ENCODE data around the gene TMC6. TPM values are rescaled to one million over a fixed set of nuclear protein-coding genes. Genes with fewer than 3 reads are reported as not detected.
A peak's percentile ranks its signal among the peaks of the same experiment; 100 is the strongest.

The TMC6 gene
- total RNA-seq, 1 donor from 2014 or later, result 86.4 TPM

GRCh38 chr17:78138204-78139060, 9.9 kb upstream of the TMC6 start:
- Mint-ChIP-seq H3K9me3 (no peaks in the 10 kb centered on the region), H3K27ac (no peak overlapping the region), H3K4me3 (no peak overlapping the region), H3K27me3 (ENCODE audit: low read depth) (no peaks in the 10 kb centered on the region), H3K36me3 (no peaks in the 10 kb centered on the region), H3K4me1 (peaks cover 13% of the 10 kb centered on the region)
- TF ChIP-seq, protein P1, sequence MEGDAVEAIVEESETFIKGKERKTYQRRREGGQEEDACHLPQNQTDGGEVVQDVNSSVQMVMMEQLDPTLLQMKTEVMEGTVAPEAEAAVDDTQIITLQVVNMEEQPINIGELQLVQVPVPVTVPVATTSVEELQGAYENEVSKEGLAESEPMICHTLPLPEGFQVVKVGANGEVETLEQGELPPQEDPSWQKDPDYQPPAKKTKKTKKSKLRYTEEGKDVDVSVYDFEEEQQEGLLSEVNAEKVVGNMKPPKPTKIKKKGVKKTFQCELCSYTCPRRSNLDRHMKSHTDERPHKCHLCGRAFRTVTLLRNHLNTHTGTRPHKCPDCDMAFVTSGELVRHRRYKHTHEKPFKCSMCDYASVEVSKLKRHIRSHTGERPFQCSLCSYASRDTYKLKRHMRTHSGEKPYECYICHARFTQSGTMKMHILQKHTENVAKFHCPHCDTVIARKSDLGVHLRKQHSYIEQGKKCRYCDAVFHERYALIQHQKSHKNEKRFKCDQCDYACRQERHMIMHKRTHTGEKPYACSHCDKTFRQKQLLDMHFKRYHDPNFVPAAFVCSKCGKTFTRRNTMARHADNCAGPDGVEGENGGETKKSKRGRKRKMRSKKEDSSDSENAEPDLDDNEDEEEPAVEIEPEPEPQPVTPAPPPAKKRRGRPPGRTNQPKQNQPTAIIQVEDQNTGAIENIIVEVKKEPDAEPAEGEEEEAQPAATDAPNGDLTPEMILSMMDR (IDR thresholded peaks at IDR 0.05; ENCODE audit: unreplicated experiment), result no peak
- no peak for DNase-seq (ENCODE audit: low spot score in 2 of 2, unreplicated experiment in 2 of 2)

DNA sequence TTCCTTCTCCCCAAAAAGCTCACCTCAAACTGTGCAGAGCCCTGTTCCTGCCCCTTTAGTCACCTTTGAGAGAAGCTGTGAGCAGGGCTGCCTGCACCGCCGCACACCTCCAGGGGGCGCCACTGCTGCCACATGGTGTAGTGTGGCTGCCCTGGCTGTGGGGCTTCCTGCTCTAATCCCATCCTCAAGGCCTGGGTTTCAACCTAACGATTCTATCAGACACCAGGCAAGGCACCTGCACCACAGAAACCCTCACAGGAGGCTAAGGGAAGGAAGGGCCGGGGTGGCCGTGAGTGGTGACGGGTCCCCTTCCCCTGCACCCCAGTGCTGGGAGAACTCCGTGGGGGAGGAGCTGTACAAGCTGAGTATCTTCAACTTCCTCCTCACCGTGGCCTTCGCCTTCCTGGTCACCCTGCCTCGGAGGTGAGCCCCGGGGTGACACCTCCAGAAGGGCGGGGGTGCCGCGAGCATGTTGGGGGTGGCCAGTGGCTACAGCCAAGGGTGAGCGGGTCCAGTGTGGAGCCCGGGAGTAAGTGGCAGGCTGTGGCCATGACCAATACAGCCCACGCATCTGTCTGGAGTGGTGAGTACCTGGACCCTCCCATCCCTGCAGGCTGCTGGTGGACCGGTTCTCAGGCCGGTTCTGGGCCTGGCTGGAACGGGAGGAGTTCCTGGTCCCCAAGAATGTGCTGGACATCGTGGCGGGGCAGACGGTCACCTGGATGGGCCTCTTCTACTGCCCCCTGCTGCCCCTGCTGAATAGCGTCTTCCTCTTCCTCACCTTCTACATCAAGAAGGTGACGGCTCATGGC, 9.0 kb upstream of the TMC6 start:
- no peak for DNase-seq (ENCODE audit: low spot score in 2 of 2, unreplicated experiment in 2 of 2)
- Mint-ChIP-seq H3K36me3 (no peaks in the 10 kb centered on the region), H3K4me3 (no peak overlapping the region), H3K27me3 (ENCODE audit: low read depth) (no peaks in the 10 kb centered on the region), H3K9me3 (no peaks in the 10 kb centered on the region), H3K27ac (no peak overlapping the region), H3K4me1 (peaks cover 15% of the 10 kb centered on the region)
- TF ChIP-seq, protein P1 (IDR thresholded peaks at IDR 0.05; ENCODE audit: unreplicated experiment), result peak; percentile 18

DNA sequence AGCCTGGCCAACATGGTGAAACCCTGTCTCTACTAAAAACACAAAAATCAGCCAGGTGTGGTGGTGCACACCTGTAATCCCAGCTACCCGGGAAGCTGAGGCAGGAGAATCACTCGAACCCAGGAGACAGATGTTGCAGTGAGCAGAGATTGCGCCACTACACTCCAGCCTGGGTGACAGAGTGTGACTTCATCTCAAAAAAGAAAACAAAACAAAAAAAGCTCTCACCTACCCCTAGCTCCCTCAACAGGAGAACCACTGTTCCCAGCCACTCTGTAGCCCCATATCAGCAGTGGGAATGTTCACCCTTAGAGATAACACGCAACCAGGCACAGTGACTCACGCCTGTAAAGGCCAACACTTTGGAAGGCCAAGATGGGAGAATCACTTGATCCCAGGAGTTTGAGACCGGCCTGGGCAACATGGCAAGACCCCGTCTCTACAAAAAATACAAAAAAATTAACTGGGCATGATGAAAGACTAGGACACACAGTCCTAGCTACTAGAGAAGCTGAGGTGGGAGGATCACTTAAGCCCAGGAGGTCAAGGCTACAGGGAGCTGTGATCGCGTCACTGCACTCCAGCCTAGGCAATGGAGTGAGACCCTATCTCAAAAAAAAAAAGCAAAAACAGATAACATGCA, 7.4 kb upstream of the TMC6 start:
- no peaks in the 10 kb centered on the region for H3K9me3 Mint-ChIP-seq
- no peak overlapping the region for H3K4me3 Mint-ChIP-seq
- H3K27ac Mint-ChIP-seq, result no peak overlapping the region
- no peaks in the 10 kb centered on the region for H3K36me3 Mint-ChIP-seq
- TF ChIP-seq, protein P1 (IDR thresholded peaks at IDR 0.05; ENCODE audit: unreplicated experiment), result no peak
- H3K27me3 Mint-ChIP-seq (ENCODE audit: low read depth), result peaks cover under 1% of the 10 kb centered on the region
- no peak for DNase-seq (ENCODE audit: low spot score in 2 of 2, unreplicated experiment in 2 of 2)
- peaks cover 14% of the 10 kb centered on the region for H3K4me1 Mint-ChIP-seq

GRCh38 chr17:78134899-78135385, 6.4 kb upstream of the TMC6 start:
- peaks cover 10% of the 10 kb centered on the region for H3K4me1 Mint-ChIP-seq
- TF ChIP-seq, protein P1 (IDR thresholded peaks at IDR 0.05; ENCODE audit: unreplicated experiment), result no peak
- no peaks in the 10 kb centered on the region for H3K9me3 Mint-ChIP-seq
- no peaks in the 10 kb centered on the region for H3K36me3 Mint-ChIP-seq
- H3K27ac Mint-ChIP-seq, result no peak overlapping the region
- peaks cover 7% of the 10 kb centered on the region for H3K27me3 Mint-ChIP-seq (ENCODE audit: low read depth)
- no peak overlapping the region for H3K4me3 Mint-ChIP-seq
- DNase-seq (ENCODE audit: low spot score in 2 of 2, unreplicated experiment in 2 of 2), result no peak

All from mesothelial cell of epicardium (in vitro differentiated cells).